GM23338 (cell line): ENCODE measurements around the gene CCNB2. TPM values are rescaled to one million over a fixed set of nuclear protein-coding genes. Genes with fewer than 3 reads are reported as not detected.

Experiments
- ATAC-seq: fragments of 200-7000 bp; cut with Tn5 transposase; 3 replicates; pipeline ENCODE4 v1.9.1; 2020
- DNase-seq: peaks from one replicate; pipeline ENCODE4 v3.0.0-alpha.2; 2015; ENCODE audit warnings: low spot score
- H2AFZ ChIP-seq: fragments of 200-600 bp; sonication (generic); 2 replicates; pipeline ENCODE4 v1.8.0; 2016; ENCODE audit warnings: antibody characterized with exemption, mild to moderate bottlenecking, moderate library complexity
- H3F3A ChIP-seq: fragments of 200-600 bp; sonication (generic); replicated peaks from 2 replicates; pipeline ENCODE4 v1.8.0; 2017; ENCODE audit warnings: antibody characterized with exemption, mixed run types, low read depth
- H3K27ac ChIP-seq: fragments of 200-600 bp; sonication (generic); 2 replicates; pipeline ENCODE4 v1.6.1; 2016; ENCODE audit warnings: low read depth
- H3K27me3 ChIP-seq: fragments of 200-600 bp; sonication (generic); 2 replicates; pipeline ENCODE4 v1.8.0; 2016; ENCODE audit warnings: mild to moderate bottlenecking, mixed run types, moderate library complexity; ENCODE audit not compliant: insufficient read depth
- H3K36me3 ChIP-seq: fragments of 200-600 bp; sonication (generic); 2 replicates; pipeline ENCODE4 v1.8.0; 2016; ENCODE audit warnings: mild to moderate bottlenecking; ENCODE audit not compliant: insufficient read depth
- H3K4me1 ChIP-seq: fragments of 200-600 bp; sonication (generic); 2 replicates; pipeline ENCODE4 v1.8.0; 2016; ENCODE audit warnings: mild to moderate bottlenecking, moderate library complexity; ENCODE audit not compliant: insufficient read depth
- H3K4me2 ChIP-seq: fragments of 200-600 bp; sonication (generic); 2 replicates; pipeline ENCODE4 v1.7.1; 2017; ENCODE audit warnings: mixed run types
- H3K4me3 ChIP-seq: fragments of 200-600 bp; sonication (generic); 2 replicates; pipeline ENCODE4 v1.6.1; 2016; ENCODE audit warnings: mixed run types
- H3K79me2 ChIP-seq: fragments of 200-600 bp; sonication (generic); replicated peaks from 2 replicates; pipeline ENCODE4 v1.8.0; 2017; ENCODE audit warnings: mild to moderate bottlenecking; ENCODE audit not compliant: insufficient read depth
- H3K9me2 ChIP-seq: fragments of 200-600 bp; sonication (generic); 2 replicates; pipeline ENCODE4 v1.8.0; 2017; ENCODE audit not compliant: insufficient read depth
- H4K20me1 ChIP-seq: fragments of 200-600 bp; sonication (generic); replicated peaks from 2 replicates; pipeline ENCODE4 v1.8.0; 2017; ENCODE audit warnings: mild to moderate bottlenecking; ENCODE audit not compliant: insufficient read depth
- H3K27ac Mint-ChIP-seq: 2 replicates; pipeline ENCODE4 v1.8.0; 2020; ENCODE audit warnings: inconsistent platforms, mild to moderate bottlenecking, moderate library complexity, mixed read lengths
- H3K27me3 Mint-ChIP-seq: 3 replicates; pipeline ENCODE4 v1.8.0; 2022; ENCODE audit warnings: low read depth, mild to moderate bottlenecking, moderate library complexity, mixed read lengths, inconsistent platforms; ENCODE audit not compliant: insufficient read depth, poor library complexity
- H3K36me3 Mint-ChIP-seq: 3 replicates; pipeline ENCODE4 v1.8.0; 2021; ENCODE audit warnings: low read depth, mild to moderate bottlenecking, inconsistent platforms, moderate library complexity, mixed read lengths
- H3K4me1 Mint-ChIP-seq: 3 replicates; pipeline ENCODE4 v1.8.0; 2020; ENCODE audit warnings: mild to moderate bottlenecking, inconsistent platforms, mixed read lengths
- H3K4me3 Mint-ChIP-seq: 3 replicates; pipeline ENCODE4 v1.8.0; 2021; ENCODE audit warnings: moderate library complexity, mild to moderate bottlenecking, inconsistent platforms, mixed read lengths
- H3K9me3 Mint-ChIP-seq: 3 replicates; pipeline ENCODE4 v1.8.0; 2020; ENCODE audit warnings: moderate library complexity, mild to moderate bottlenecking, inconsistent platforms, mixed read lengths
- CREB1 ChIP-seq: fragments of 250-450 bp; sonication (Bioruptor Pico); IDR thresholded peaks from 2 replicates; pipeline ENCODE4 v1.5.0; 2020; ENCODE audit warnings: low read depth, mild to moderate bottlenecking, moderate library complexity
- EZH2phosphoT487 ChIP-seq: fragments of 200-600 bp; sonication (generic); IDR thresholded peaks from one replicate; pipeline ENCODE4 v1.8.1; 2018; ENCODE audit warnings: antibody characterized with exemption; ENCODE audit not compliant: unreplicated experiment
- JUNB ChIP-seq: IDR thresholded peaks from one replicate; pipeline ENCODE4 v1.6.1; 2016; ENCODE audit warnings: antibody characterized with exemption; ENCODE audit not compliant: unreplicated experiment
- POLR2AphosphoS5 ChIP-seq: IDR thresholded peaks from 2 replicates; pipeline ENCODE4 v1.6.1; 2016; ENCODE audit warnings: antibody characterized with exemption, low read depth
- REST ChIP-seq: IDR thresholded peaks from one replicate; pipeline ENCODE4 v1.6.1; 2018; ENCODE audit warnings: antibody characterized with exemption; ENCODE audit not compliant: unreplicated experiment
- polyA plus RNA-seq: library from polyadenylated mRNA; unstranded; fragments of >200 nt; fragmentation: Nextera tagmentation; extraction: Ambion mirVana; gene quantifications from 2 replicates; pipeline ENCODE4 v1.2.1, GENCODE V29; 2016
- total RNA-seq: library from RNA; depleted of rRNA; stranded (reverse); fragments of >200 nt; shearing (Covaris generic); gene quantifications from 2 replicates; pipeline ENCODE4 v1.2.3, GENCODE V29; 2014
- TF ChIP-seq, protein P1 (sequence below), 2 experiments: fragments of 200-600 bp in 1 of 2; sonication (generic) in 1 of 2; conservative IDR thresholded peaks; 2 replicates each; pipeline versions ENCODE4 v1.5.1 to v1.6.1; 2016 to 2017; ENCODE audit warnings: antibody characterized with exemption in 2 of 2, low read depth in 2 of 2, mild to moderate bottlenecking in 2 of 2, moderate library complexity in 1 of 2

CCNB2 gene
- total and polyA plus RNA-seq, 2 experiments from 2014 or later, result 81.8 to 108 TPM

GRCh38 chr15:59147666-59148065 lies 42.7 kb downstream of the CCNB2 start:
- H3K4me1 ChIP-seq, result peaks cover 24% of the 10 kb centered on the region
- TF ChIP-seq JUNB, result no peak
- TF ChIP-seq, protein P1, sequence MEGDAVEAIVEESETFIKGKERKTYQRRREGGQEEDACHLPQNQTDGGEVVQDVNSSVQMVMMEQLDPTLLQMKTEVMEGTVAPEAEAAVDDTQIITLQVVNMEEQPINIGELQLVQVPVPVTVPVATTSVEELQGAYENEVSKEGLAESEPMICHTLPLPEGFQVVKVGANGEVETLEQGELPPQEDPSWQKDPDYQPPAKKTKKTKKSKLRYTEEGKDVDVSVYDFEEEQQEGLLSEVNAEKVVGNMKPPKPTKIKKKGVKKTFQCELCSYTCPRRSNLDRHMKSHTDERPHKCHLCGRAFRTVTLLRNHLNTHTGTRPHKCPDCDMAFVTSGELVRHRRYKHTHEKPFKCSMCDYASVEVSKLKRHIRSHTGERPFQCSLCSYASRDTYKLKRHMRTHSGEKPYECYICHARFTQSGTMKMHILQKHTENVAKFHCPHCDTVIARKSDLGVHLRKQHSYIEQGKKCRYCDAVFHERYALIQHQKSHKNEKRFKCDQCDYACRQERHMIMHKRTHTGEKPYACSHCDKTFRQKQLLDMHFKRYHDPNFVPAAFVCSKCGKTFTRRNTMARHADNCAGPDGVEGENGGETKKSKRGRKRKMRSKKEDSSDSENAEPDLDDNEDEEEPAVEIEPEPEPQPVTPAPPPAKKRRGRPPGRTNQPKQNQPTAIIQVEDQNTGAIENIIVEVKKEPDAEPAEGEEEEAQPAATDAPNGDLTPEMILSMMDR (conservative IDR thresholded peaks at IDR 0.05; ENCODE audit: low read depth in 2 of 2), result no peak
- TF ChIP-seq EZH2phosphoT487, result no peak
- TF ChIP-seq POLR2AphosphoS5, result no peak
- no peak for TF ChIP-seq CREB1
- H3F3A ChIP-seq, result no peaks in the 10 kb centered on the region
- no peaks in the 10 kb centered on the region for H3K27me3 ChIP-seq
- no peak overlapping the region for H2AFZ ChIP-seq
- H3K79me2 ChIP-seq, result no peaks in the 10 kb centered on the region
- peaks cover 11% of the 10 kb centered on the region for H3K36me3 ChIP-seq
- Mint-ChIP-seq H3K4me3 (no peak overlapping the region), H3K27me3 (peaks cover 6% of the 10 kb centered on the region), H3K27ac (peak overlapping the region; percentile 90), H3K9me3 (no peaks in the 10 kb centered on the region), H3K4me1 (peaks cover 26% of the 10 kb centered on the region), H3K36me3 (peaks cover 38% of the 10 kb centered on the region)
- 0 out of 2 replicates have a peak overlapping the region, but pooled peaks have one; percentile 10 for H3K4me2 ChIP-seq
- no peaks in the 10 kb centered on the region for H3K9me2 ChIP-seq
- H4K20me1 ChIP-seq, result no peaks in the 10 kb centered on the region; the same call in 1 of the 2 replicates
- ATAC-seq (peak; percentile 58), DNase-seq (no peak)
- H3K4me3 ChIP-seq, result no peak overlapping the region
- H3K27ac ChIP-seq, result peak overlapping the region; percentile 73; the same call in 1 of the 2 replicates

DNA sequence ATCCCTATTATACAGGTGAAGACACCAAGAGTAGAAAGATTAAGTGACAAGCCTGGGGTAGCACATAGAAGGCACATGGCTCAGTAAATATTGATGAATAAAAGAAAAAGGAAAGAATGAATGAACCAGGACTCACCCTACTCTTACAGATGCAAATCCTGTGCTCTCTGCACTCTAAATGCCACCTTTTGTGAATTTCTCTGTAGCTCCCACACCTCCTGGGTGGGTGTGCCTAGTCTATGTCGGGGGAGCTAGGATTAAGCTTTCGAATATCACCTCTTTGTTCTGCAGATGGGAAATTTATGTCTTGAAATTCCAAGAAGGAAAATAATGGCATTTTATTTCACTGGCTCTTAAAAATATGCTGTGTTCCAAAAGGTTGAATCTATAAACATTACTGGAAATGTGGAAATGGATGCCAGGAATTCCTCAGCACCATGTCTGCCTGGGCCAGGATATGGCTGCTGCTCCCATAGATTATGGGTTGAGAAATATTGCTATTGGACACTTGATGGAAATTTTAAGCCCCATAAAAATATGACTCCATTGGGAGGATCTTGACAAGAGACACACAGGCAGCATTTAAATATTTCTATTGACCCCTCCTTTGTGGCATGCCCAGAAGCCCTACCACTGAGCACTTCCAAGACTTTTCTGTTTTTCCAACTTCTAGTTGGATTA lies 43.3 kb downstream of the CCNB2 start:
- Histone ChIP-seq H3K27me3 (no peaks in the 10 kb centered on the region), H3K79me2 (no peaks in the 10 kb centered on the region), H2AFZ (no peak overlapping the region), H4K20me1 (no peaks in the 10 kb centered on the region; the same call in 1 of the 2 replicates), H3K4me1 (peaks cover 24% of the 10 kb centered on the region), H3K27ac (peak overlapping the region; percentile 73; the same call in 1 of the 2 replicates), H3K4me3 (no peak overlapping the region), H3K9me2 (no peaks in the 10 kb centered on the region), H3K36me3 (peaks cover 16% of the 10 kb centered on the region), H3K4me2 (0 out of 2 replicates have a peak overlapping the region, but pooled peaks have one; percentile 10), H3F3A (no peaks in the 10 kb centered on the region)
- no peak for TF ChIP-seq REST
- no peaks in the 10 kb centered on the region for H3K9me3 Mint-ChIP-seq
- H3K36me3 Mint-ChIP-seq, result peaks cover 44% of the 10 kb centered on the region
- ATAC-seq (peak; percentile 83), DNase-seq (peak; percentile 28)
- peaks cover 6% of the 10 kb centered on the region for H3K27me3 Mint-ChIP-seq
- H3K4me3 Mint-ChIP-seq, result peak overlapping the region; percentile 9; the same call in 1 of the 3 replicates
- H3K27ac Mint-ChIP-seq, result peak overlapping the region; percentile 86
- peaks cover 26% of the 10 kb centered on the region for H3K4me1 Mint-ChIP-seq
